Inferior parietal cortex (tissue), 1 donor: ENCODE results near the gene PLVAP.

Experiments
- DNase-seq: peaks from one replicate; pipeline ENCODE4 v3.0.0-alpha.2; 2016; ENCODE audit errors: extremely low spot score

PLVAP gene

GRCh38 chr19:17323300-17323963, 53.7 kb downstream of the PLVAP start:
- no peak for DNase-seq

- no peak for DNase-seq
Measured at GRCh38 chr19:17322854-17323253, 54.3 kb downstream of the PLVAP start.

- no peak for DNase-seq
Measured at GRCh38 chr19:17321655-17322489, 55.3 kb downstream of the PLVAP start.

- DNase-seq = no peak
Measured at GRCh38 chr19:17320435-17320834, 56.7 kb downstream of the PLVAP start.

- DNase-seq = no peak
Measured at GRCh38 chr19:17319473-17320238, 57.5 kb downstream of the PLVAP start.

- no peak for DNase-seq
Measured at GRCh38 chr19:17318966-17319365, 58.2 kb downstream of the PLVAP start.

GRCh38 chr19:17314007-17314593, 63.0 kb downstream of the PLVAP start:
- no peak for DNase-seq

GRCh38 chr19:17312189-17313113, 64.7 kb downstream of the PLVAP start:
- DNase-seq = no peak

- no peak for DNase-seq
Measured at GRCh38 chr19:17311455-17312188, 65.5 kb downstream of the PLVAP start.

GRCh38 chr19:17309965-17310461, 67.1 kb downstream of the PLVAP start:
- no peak for DNase-seq

GRCh38 chr19:17309198-17309964, 67.8 kb downstream of the PLVAP start, which contains the start of gene DDA1:
Gene DDA1 (plus strand): TSS chr19:17309563. CDS start chr19:17309655, 92 bp downstream.
- DNase-seq = peak; percentile 100

GRCh38 chr19:17307876-17308377, 69.2 kb downstream of the PLVAP start:
- no peak for DNase-seq

- no peak for DNase-seq
Measured at GRCh38 chr19:17306285-17306714, 70.8 kb downstream of the PLVAP start.

- peak; percentile 98 for DNase-seq
Measured at GRCh38 chr19:17305517-17306284, 71.4 kb downstream of the PLVAP start, which contains the start of gene MRPL34. Gene MRPL34 (plus strand): TSS chr19:17305872. CDS start chr19:17305893, 21 bp downstream.

GRCh38 chr19:17305216-17305516, 72.0 kb downstream of the PLVAP start:
- DNase-seq = no peak

- no peak for DNase-seq
Measured at GRCh38 chr19:17304386-17305215, 72.5 kb downstream of the PLVAP start.

- DNase-seq = no peak
Measured at GRCh38 chr19:17303940-17304267, 73.2 kb downstream of the PLVAP start.
